Stomach (tissue), 9 donors: ENCODE data around the gene ZNF516. TPM values are rescaled to one million over a fixed set of nuclear protein-coding genes. Genes with fewer than 3 reads are reported as not detected.

ENCODE experiments used
- DNase-seq, 2 donors: peaks; one replicate each; pipeline versions ENCODE4 v3.0.0 to v3.0.0-alpha.2; 2013 to 2019
- H3K27ac ChIP-seq, 5 donors: fragments of 200-600 bp in 4 of 5; sonication (generic) in 4 of 5; one replicate each; pipeline ENCODE4 v1.5.1; 2013 to 2019; ENCODE audit warnings: mild to moderate bottlenecking in 1 of 5, moderate library complexity in 1 of 5
- H3K27me3 ChIP-seq, 3 donors: fragments of 200-600 bp; sonication (generic); one replicate each; pipeline ENCODE4 v1.5.1; 2017 to 2019; ENCODE audit warnings: mixed run types in 1 of 3
- H3K36me3 ChIP-seq, 4 donors: fragments of 200-600 bp; sonication (generic); 1 replicate in 3 of 4; 2 replicates in 1 of 4; pipeline ENCODE4 v1.5.1; 2016 to 2019
- H3K4me1 ChIP-seq, 4 donors: fragments of 200-600 bp; sonication (generic); one replicate each; pipeline ENCODE4 v1.5.1; 2016 to 2019
- H3K4me3 ChIP-seq, 4 donors: fragments of 200-600 bp; sonication (generic) in 3 of 4; one replicate each; pipeline ENCODE4 v1.5.1; 2016 to 2019; ENCODE audit warnings: mild to moderate bottlenecking in 1 of 4
- H3K9me3 ChIP-seq, 4 donors: fragments of 200-600 bp; sonication (generic); one replicate each; pipeline ENCODE4 v1.5.1; 2016 to 2019
- CTCF ChIP-seq, 7 experiments: fragments of 450-650 bp in 4 of 7; fragments of 200-600 bp in 3 of 7; sonication (generic) in 3 of 7; IDR thresholded peaks; one replicate each; pipeline ENCODE4 v1.5.1; 2016 to 2019; ENCODE audit warnings: antibody characterized with exemption in 7 of 7, control low read depth in 2 of 7, mild to moderate bottlenecking in 1 of 7
- EP300 ChIP-seq: sonication (generic); formaldehyde crosslinking; IDR thresholded peaks from one replicate; pipeline ENCODE4 v1.6.1; 2017; ENCODE audit warnings: antibody characterized with exemption
- POLR2A ChIP-seq, 4 donors: fragments of 450-650 bp; IDR thresholded peaks; one replicate each; pipeline ENCODE4 v1.6.1; 2016; ENCODE audit warnings: antibody characterized with exemption in 4 of 4, control low read depth in 2 of 4, mild to moderate bottlenecking in 1 of 4, moderate library complexity in 1 of 4
- POLR2AphosphoS5 ChIP-seq, 3 donors: sonication (generic); formaldehyde crosslinking; IDR thresholded peaks; one replicate each; pipeline ENCODE4 v1.6.1; 2016; ENCODE audit warnings: antibody characterized with exemption in 3 of 3
- WGBS, 5 donors: extraction: QIAGEN DNeasy Blood & Tissue Kit in 3 of 5; methylation state at CpG; one replicate each; pipeline versions ENCODE4 v1.1.5 to v1.1.7; 2013 to 2018; 5-methylcytosine and 5-hydroxymethylcytosine counted together
- intact Hi-C: fragments of 100-400 bp; cut with DNase I; formaldehyde crosslinking; loops from one replicate; pipeline ENCODE4 v1.15.1; 2023; ENCODE audit warnings: low total_unique reads
- polyA plus RNA-seq, 3 donors: library from polyadenylated mRNA; stranded (reverse); fragments of 200-250 nt; gene quantifications; one replicate each; pipeline ENCODE4 v1.2.3, GENCODE V29; 2013
- total RNA-seq, 5 donors: library from RNA; depleted of rRNA; stranded (reverse); fragments of >200 nt; gene quantifications; one replicate each; pipeline versions ENCODE4 v1.1.0 to v1.2.3, GENCODE V29; 2014 to 2016
- donor health status: healthy with polysubstance abuse.
- donor health status: Bipolar disorder and iron deficiency.
- donor health status: healthy.

ZNF516 gene
- total and polyA plus RNA-seq, 8 donors, result 2.3 to 25.9 (median 14.4) TPM

- intact Hi-C loops, result no loop called here
- 91 to 99% (median 94%) methylated on average over 13 of the region's 13 CpGs for WGBS, 5 donors
- Histone ChIP-seq H3K27ac (no peak overlapping the region), H3K4me1 (peaks cover 17 to 58% (median 35%) of the 10 kb centered on the region in 4 donors), H3K27me3 (no peaks in the 10 kb centered on the region), H3K9me3 (no peaks in the 10 kb centered on the region), H3K36me3 (peaks cover 0 to 3% (median 0%) of the 10 kb centered on the region in 4 donors), H3K4me3 (no peak overlapping the region)
- TF ChIP-seq EP300, result no peak
- no peak for TF ChIP-seq CTCF (IDR thresholded peaks at IDR 0.05)
- TF ChIP-seq POLR2AphosphoS5 (IDR thresholded peaks at IDR 0.05), result no peak
- no peak for DNase-seq
These were observed 12.8 kb downstream of the ZNF516 start for GRCh38 chr18:76482267-76482666.

GRCh38 chr18:76480913-76481312 lies 14.1 kb downstream of the ZNF516 start:
- no peaks in the 10 kb centered on the region for H3K27me3 ChIP-seq
- intact Hi-C loops, result no loop called here
- 64 to 95% (median 73%) methylated on average over 2 to 3 of the region's 3 CpGs for WGBS, 5 donors

GRCh38 chr18:76479351-76480238 lies 15.4 kb downstream of the ZNF516 start:
- no peak for TF ChIP-seq EP300
- no peak for TF ChIP-seq POLR2A (IDR thresholded peaks at IDR 0.05)
- TF ChIP-seq CTCF (IDR thresholded peaks at IDR 0.05), result no peak
- TF ChIP-seq POLR2AphosphoS5 (IDR thresholded peaks at IDR 0.05), result no peak
- H3K36me3 ChIP-seq, result peaks cover 0 to 3% (median 0%) of the 10 kb centered on the region in 4 donors
- peaks cover 14 to 62% (median 45%) of the 10 kb centered on the region in 4 donors for H3K4me1 ChIP-seq
- no peaks in the 10 kb centered on the region for H3K27me3 ChIP-seq
- no peak for DNase-seq
- no peak overlapping the region for H3K27ac ChIP-seq
- intact Hi-C loops, result no loop called here
- H3K4me3 ChIP-seq, result no peak overlapping the region
- H3K9me3 ChIP-seq, result no peaks in the 10 kb centered on the region
- WGBS, 5 donors, result 84 to 93% (median 89%) methylated on average over 13 of the region's 13 CpGs

More at GRCh38 chr18:76480913-76481312, 14.1 kb downstream of the ZNF516 start:
- Histone ChIP-seq H3K27ac (no peak overlapping the region), H3K9me3 (no peaks in the 10 kb centered on the region), H3K36me3 (peaks cover 0 to 3% (median 0%) of the 10 kb centered on the region in 4 donors), H3K4me3 (no peak overlapping the region), H3K4me1 (peaks cover 15 to 58% (median 40%) of the 10 kb centered on the region in 4 donors)
- TF ChIP-seq POLR2AphosphoS5 (IDR thresholded peaks at IDR 0.05) (no peak), CTCF (IDR thresholded peaks at IDR 0.05) (no peak), EP300 (no peak), POLR2A (IDR thresholded peaks at IDR 0.05) (no peak)
- no peak for DNase-seq

- peak in 1 of 2 donors; percentile 74 for DNase-seq
- H3K4me3 ChIP-seq, result peak overlapping the region; percentile 4 to 22 (median 18)
- intact Hi-C loops, result no loop called here
These were observed 18.1 kb downstream of the ZNF516 start for GRCh38 chr18:76476665-76477561.

More at GRCh38 chr18:76476665-76477561, 18.1 kb downstream of the ZNF516 start:
- H3K9me3 ChIP-seq, result no peaks in the 10 kb centered on the region
- H3K27ac ChIP-seq, result peak overlapping the region; percentile 66 to 79 (median 75)
- WGBS, 5 donors, result 28 to 35% (median 32%) methylated on average over 16 of the region's 16 CpGs
- TF ChIP-seq POLR2A (IDR thresholded peaks at IDR 0.05) (no peak), POLR2AphosphoS5 (IDR thresholded peaks at IDR 0.05) (peak in 1 of 3 donors; percentile 50)
- H3K4me1 ChIP-seq, result peaks cover 4 to 63% (median 34%) of the 10 kb centered on the region in 4 donors
- H3K27me3 ChIP-seq, result no peaks in the 10 kb centered on the region
- H3K36me3 ChIP-seq, result no peaks in the 10 kb centered on the region
